ENCODE data around the gene SS18L1.

Gene SS18L1

GRCh38 chr20:62151225-62151624 is 7.7 kb downstream of the SS18L1 start:
- no peak for DNase-seq (ENCODE audit: extremely low read depth, insufficient read length)

DNA sequence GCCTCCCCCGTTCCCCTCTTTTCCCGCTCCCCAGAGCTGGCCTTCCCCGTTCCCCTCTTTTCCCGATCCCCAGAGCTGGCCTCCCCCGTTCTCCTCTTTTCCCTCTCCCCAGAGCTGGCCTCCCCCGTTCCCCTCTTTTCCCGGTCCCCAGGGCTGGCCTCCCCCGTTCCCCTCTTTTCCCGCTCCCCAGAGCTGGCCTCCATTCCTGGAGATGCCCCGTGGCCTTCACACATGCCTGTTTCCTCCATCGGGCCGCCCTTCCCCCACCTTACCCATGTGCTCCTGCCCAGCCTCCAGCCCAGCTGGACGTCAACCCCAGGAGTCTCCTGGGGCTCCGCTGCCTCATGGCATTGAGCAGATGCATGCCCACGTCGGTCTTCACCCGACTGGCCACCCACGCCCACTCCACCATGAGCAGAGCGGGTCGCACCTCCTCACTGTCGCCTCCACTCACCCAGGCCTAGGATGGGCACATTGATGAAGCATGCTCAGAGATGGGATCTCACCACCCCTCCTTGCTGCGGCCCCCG is 8.3 kb downstream of the SS18L1 start:
- Histone ChIP-seq H3K27me3 (replicated peaks; ENCODE audit: control insufficient read depth, insufficient read depth, low read length) (no peaks in the 10 kb centered on the region), H3K4me3 (replicated peaks; ENCODE audit: low read depth, low read length) (no peak overlapping the region), H3K36me3 (ENCODE audit: control insufficient read depth, insufficient read depth, low read length) (peaks cover 2% of the 10 kb centered on the region; the same call in 1 of the 2 replicates)
- no peak for DNase-seq (ENCODE audit: extremely low read depth, insufficient read length)
- TF ChIP-seq, protein P1, sequence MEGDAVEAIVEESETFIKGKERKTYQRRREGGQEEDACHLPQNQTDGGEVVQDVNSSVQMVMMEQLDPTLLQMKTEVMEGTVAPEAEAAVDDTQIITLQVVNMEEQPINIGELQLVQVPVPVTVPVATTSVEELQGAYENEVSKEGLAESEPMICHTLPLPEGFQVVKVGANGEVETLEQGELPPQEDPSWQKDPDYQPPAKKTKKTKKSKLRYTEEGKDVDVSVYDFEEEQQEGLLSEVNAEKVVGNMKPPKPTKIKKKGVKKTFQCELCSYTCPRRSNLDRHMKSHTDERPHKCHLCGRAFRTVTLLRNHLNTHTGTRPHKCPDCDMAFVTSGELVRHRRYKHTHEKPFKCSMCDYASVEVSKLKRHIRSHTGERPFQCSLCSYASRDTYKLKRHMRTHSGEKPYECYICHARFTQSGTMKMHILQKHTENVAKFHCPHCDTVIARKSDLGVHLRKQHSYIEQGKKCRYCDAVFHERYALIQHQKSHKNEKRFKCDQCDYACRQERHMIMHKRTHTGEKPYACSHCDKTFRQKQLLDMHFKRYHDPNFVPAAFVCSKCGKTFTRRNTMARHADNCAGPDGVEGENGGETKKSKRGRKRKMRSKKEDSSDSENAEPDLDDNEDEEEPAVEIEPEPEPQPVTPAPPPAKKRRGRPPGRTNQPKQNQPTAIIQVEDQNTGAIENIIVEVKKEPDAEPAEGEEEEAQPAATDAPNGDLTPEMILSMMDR (IDR thresholded peaks at IDR 0.05; ENCODE audit: insufficient read depth, low read length, poor library complexity, severe bottlenecking): no peak

More at GRCh38 chr20:62151225-62151624, 7.7 kb downstream of the SS18L1 start:
- H3K36me3 ChIP-seq (ENCODE audit: control insufficient read depth, insufficient read depth, low read length): peaks cover 2% of the 10 kb centered on the region; the same call in 1 of the 2 replicates
- no peak overlapping the region for H3K4me3 ChIP-seq (replicated peaks; ENCODE audit: low read depth, low read length)
- H3K27me3 ChIP-seq (replicated peaks; ENCODE audit: control insufficient read depth, insufficient read depth, low read length): no peaks in the 10 kb centered on the region
- TF ChIP-seq, protein P1 (IDR thresholded peaks at IDR 0.05; ENCODE audit: insufficient read depth, low read length, poor library complexity, severe bottlenecking): no peak

DNA sequence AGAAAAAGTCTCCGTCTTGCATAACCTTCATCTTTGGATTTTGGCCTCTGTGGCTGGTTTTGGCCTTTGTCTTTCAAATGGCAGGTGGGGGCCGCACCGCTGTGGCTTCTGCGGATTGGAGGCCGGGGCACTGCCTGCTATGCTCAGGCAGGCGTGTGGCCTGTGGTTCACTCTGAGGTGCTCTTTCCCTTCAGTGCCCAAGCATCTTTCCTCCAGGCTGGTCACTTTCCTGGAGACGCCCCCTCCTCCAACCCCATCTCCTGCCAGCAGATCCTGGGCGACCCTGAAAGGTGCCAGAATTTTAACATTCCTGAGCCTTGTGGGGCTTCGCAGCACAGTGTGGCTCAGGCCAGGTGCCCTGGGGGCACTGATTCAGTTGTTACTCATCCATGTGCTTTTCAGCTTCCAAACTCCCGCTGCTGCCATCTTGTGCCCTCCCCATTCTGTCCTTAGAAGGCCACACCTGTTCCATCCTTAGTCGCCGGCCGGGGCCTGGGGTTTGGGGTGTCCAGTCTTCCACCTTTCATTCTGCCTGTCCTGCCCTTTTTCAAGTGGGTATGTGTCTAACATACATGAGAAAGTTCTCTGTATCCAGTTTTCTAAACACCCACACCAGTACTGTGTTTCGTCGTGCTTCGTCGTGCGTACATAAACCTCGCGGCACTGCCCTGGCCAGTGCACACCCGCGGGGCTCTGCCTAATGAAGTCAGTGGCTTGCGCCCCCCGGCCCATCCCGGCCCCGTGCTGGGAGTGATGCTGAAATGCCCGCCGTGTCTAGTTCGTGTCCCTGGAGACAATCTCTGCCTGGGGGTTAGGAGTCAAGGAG is 12.1 kb downstream of the SS18L1 start:
- TF ChIP-seq, protein P1 (IDR thresholded peaks at IDR 0.05; ENCODE audit: insufficient read depth, low read length, poor library complexity, severe bottlenecking): no peak

DNA sequence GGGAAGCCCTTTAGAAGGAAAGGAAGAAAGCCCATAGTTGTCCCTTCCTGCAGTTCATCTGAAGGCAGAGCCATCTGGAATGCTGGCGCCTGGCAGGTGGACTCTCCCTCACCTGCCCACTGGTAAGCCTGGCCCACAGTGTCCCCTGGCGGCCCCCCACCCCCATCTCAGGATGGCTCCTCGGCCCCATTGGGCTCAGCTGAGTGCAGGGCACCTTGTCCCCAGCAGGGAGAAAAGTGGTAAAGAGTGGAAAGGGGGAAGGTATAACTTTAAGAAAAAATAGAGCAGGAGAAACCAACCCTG is 12.6 kb downstream of the SS18L1 start:
- Histone ChIP-seq H3K36me3 (ENCODE audit: control insufficient read depth, insufficient read depth, low read length) (peaks cover 8% of the 10 kb centered on the region), H3K27me3 (replicated peaks; ENCODE audit: control insufficient read depth, insufficient read depth, low read length) (no peaks in the 10 kb centered on the region), H3K4me3 (replicated peaks; ENCODE audit: low read depth, low read length) (no peak overlapping the region)
- TF ChIP-seq, protein P1 (IDR thresholded peaks at IDR 0.05; ENCODE audit: insufficient read depth, low read length, poor library complexity, severe bottlenecking): no peak
- no peak for DNase-seq (ENCODE audit: extremely low read depth, insufficient read length)

More for the DNA sequence above, 12.1 kb downstream of the SS18L1 start:
- no peaks in the 10 kb centered on the region for H3K27me3 ChIP-seq (replicated peaks; ENCODE audit: control insufficient read depth, insufficient read depth, low read length)
- peaks cover 3% of the 10 kb centered on the region; the same call in 1 of the 2 replicates for H3K36me3 ChIP-seq (ENCODE audit: control insufficient read depth, insufficient read depth, low read length)
- DNase-seq (ENCODE audit: extremely low read depth, insufficient read length): no peak
- no peak overlapping the region for H3K4me3 ChIP-seq (replicated peaks; ENCODE audit: low read depth, low read length)

DNA sequence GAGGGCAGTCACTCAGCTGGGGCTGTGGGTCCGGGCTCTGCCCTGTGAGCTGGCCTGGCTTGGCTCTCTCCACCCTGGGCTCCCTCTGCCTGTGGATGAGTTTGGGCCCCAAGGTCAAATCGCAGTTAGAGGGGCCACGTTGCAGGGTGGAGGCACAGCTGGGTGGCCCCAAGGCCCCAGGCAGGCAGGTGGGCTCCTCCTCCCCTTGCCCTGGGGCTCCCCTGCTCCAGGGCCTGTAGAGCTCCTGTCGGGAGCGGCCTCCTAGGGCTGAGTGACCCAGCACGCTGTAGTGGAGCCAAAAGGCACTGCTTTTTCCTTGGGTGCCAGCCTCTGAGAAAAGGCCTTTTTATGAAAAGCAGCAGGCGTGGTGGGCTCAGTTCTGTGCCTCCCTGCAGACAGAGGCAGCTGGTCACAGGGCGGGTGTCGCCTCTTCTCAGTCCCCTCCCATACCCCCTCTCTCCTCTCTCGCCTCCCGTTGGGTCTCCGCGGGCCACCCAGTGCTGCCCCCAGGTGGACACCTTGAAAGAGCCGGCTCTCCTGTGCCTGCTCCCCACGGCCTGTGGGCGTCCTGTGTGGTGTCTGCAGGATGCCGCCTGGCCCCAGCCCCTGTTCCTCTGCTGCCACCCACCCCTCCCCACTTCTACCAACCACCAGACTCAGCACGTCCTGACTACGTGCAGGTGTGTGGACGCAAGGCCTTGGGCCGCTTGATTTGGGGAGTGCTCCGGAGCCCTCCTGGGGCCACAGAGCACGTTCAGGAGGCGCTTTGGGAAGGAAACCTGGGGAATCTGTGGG is 13.2 kb downstream of the SS18L1 start:
- TF ChIP-seq, protein P1 (IDR thresholded peaks at IDR 0.05; ENCODE audit: insufficient read depth, low read length, poor library complexity, severe bottlenecking): peak; percentile 82
- H3K36me3 ChIP-seq (ENCODE audit: control insufficient read depth, insufficient read depth, low read length): peaks cover 13% of the 10 kb centered on the region

More for the DNA sequence above, 13.2 kb downstream of the SS18L1 start:
- no peaks in the 10 kb centered on the region for H3K27me3 ChIP-seq (replicated peaks; ENCODE audit: control insufficient read depth, insufficient read depth, low read length)
- H3K4me3 ChIP-seq (replicated peaks; ENCODE audit: low read depth, low read length): no peak overlapping the region
- peak; percentile 50 for DNase-seq (ENCODE audit: extremely low read depth, insufficient read length)
